H1 (cell line): Measurements from ENCODE around the gene SENP1. TPM values are rescaled to one million over a fixed set of nuclear protein-coding genes. Genes with fewer than 3 reads are reported as not detected.

Experiments used
- ATF3 ChIP-seq: IDR thresholded peaks from 2 replicates; pipeline ENCODE4 v1.6.1; 2011; ENCODE audit warnings: low read depth, mild to moderate bottlenecking, low read length; ENCODE audit not compliant: insufficient read depth
- CEBPB ChIP-seq: IDR thresholded peaks from 2 replicates; pipeline ENCODE4 v1.6.1; 2012; ENCODE audit warnings: low read depth, low read length
- CHD7 ChIP-seq: fragments of 300-600 bp; sonication (generic); IDR thresholded peaks from 2 replicates; pipeline ENCODE4 v1.7.1; 2012; ENCODE audit warnings: low read length, moderate library complexity, mild to moderate bottlenecking, inconsistent platforms; ENCODE audit not compliant: insufficient replicate concordance
- GABPA ChIP-seq: IDR thresholded peaks from 2 replicates; pipeline ENCODE4 v1.6.1; 2011; ENCODE audit warnings: mild to moderate bottlenecking, low read length, moderate library complexity, borderline replicate concordance; ENCODE audit not compliant: insufficient read depth
- HDAC2 ChIP-seq, 2 experiments: fragments of 300-600 bp in 1 of 2; sonication (generic) in 1 of 2; IDR thresholded peaks; 2 replicates each; pipeline ENCODE4 v1.6.1; 2011 to 2012; ENCODE audit warnings: low read depth in 2 of 2, low read length in 2 of 2, mild to moderate bottlenecking in 2 of 2, moderate library complexity in 2 of 2, borderline replicate concordance in 1 of 2, inconsistent platforms in 1 of 2
- KDM4A ChIP-seq: IDR thresholded peaks from one replicate; pipeline ENCODE4 v1.7.1; 2012; ENCODE audit warnings: low read depth, mild to moderate bottlenecking, moderate library complexity, low read length, inconsistent platforms; ENCODE audit not compliant: severe bottlenecking
- NANOG ChIP-seq: IDR thresholded peaks from 2 replicates; pipeline ENCODE4 v1.6.1; 2011; ENCODE audit warnings: low read length, low read depth, mild to moderate bottlenecking, inconsistent platforms; ENCODE audit not compliant: insufficient read depth, poor library complexity, severe bottlenecking
- RXRA ChIP-seq: IDR thresholded peaks from 2 replicates; pipeline ENCODE4 v1.6.1; 2011; ENCODE audit warnings: low read depth, mild to moderate bottlenecking, low read length, moderate library complexity; ENCODE audit not compliant: insufficient read depth
- SP1 ChIP-seq: IDR thresholded peaks from 2 replicates; pipeline ENCODE4 v1.6.1; 2011; ENCODE audit warnings: low read depth, low read length
- SRF ChIP-seq: IDR thresholded peaks from 2 replicates; pipeline ENCODE4 v1.6.1; 2011; ENCODE audit warnings: mild to moderate bottlenecking, low read depth, low read length, moderate library complexity
- TCF12 ChIP-seq: IDR thresholded peaks from 2 replicates; pipeline ENCODE4 v1.6.1; 2011; ENCODE audit warnings: low read depth, mild to moderate bottlenecking, low read length
- polyA plus RNA-seq, 7 experiments: library from polyadenylated mRNA; depleted of rRNA in 3 of 7; stranded (reverse) in 5 of 7; unstranded in 2 of 7; fragments of >200 nt in 5 of 7; fragments of 200-250 nt in 2 of 7; gene quantifications; 1 replicate in 5 of 7; 2 replicates in 1 of 7; 4 replicates in 1 of 7; pipeline versions ENCODE4 v1.2.1 to v1.2.3, GENCODE V29; 2011 to 2013; ENCODE audit warnings: missing spikeins in 2 of 7, mixed read lengths in 2 of 7
- total RNA-seq: library from RNA; stranded (reverse); fragmentation: NEBNext Ultra II Directional; extraction: Animal tissue kit (Norgen Biotek cat#: 25700); gene quantifications from 2 replicates; pipeline ENCODE4 v1.2.1, GENCODE V29; 2021

The SENP1 gene
- total and polyA plus RNA-seq, 2 of the 8 experiments (the other 6 are each of a cell fraction or from before 2014, with no cell fraction given) = 14.2 to 31.5 TPM

- TF ChIP-seq CHD7 (no peak), SRF (no peak), TCF12 (no peak), CEBPB (no peak), GABPA (no peak), RXRA (no peak), ATF3 (no peak), NANOG (no peak), SP1 (no peak), HDAC2 (IDR thresholded peaks at IDR 0.05; ENCODE audit: borderline replicate concordance in 1 of 2, low read depth in 2 of 2, low read length in 2 of 2) (no peak), KDM4A (no peak)
These were observed 55.7 kb downstream of the SENP1 start (continued) for GRCh38 chr12:48050174-48050573.
